ENCODE measurements around the gene CRAMP1. TPM values are rescaled to one million over a fixed set of nuclear protein-coding genes. Genes with fewer than 3 reads are reported as not detected.

The CRAMP1 gene
- total RNA-seq, 2 donors from 2014 or later, result 16.5 to 19.5 TPM

GRCh38 chr16:1659031-1659430, 46.9 kb downstream of the CRAMP1 start:
- Mint-ChIP-seq H3K36me3 (peaks cover 8 to 13% of the 10 kb centered on the region in 2 donors), H3K9me3 (no peaks in the 10 kb centered on the region), H3K27ac (peak overlapping the region in 1 of 2 donors; percentile 86)
- DNase-seq (ENCODE audit: low spot score in 2 of 2), result no peak
- ATAC-seq, result peak; percentile 16 to 32

GRCh38 chr16:1661826-1662225, 49.7 kb downstream of the CRAMP1 start:
- Mint-ChIP-seq H3K27ac (no peak overlapping the region), H3K36me3 (no peaks in the 10 kb centered on the region), H3K9me3 (no peaks in the 10 kb centered on the region)
- DNase-seq (ENCODE audit: low spot score in 2 of 2) (no peak), ATAC-seq (no peak)

- no peak for ATAC-seq
- no peaks in the 10 kb centered on the region for H3K9me3 Mint-ChIP-seq
- no peak for DNase-seq (ENCODE audit: low spot score in 2 of 2)
- no peak overlapping the region for H3K27ac Mint-ChIP-seq
- H3K36me3 Mint-ChIP-seq, result no peaks in the 10 kb centered on the region
These were observed 50.4 kb downstream of the CRAMP1 start for GRCh38 chr16:1662543-1662942.

- Mint-ChIP-seq H3K27ac (no peak overlapping the region), H3K36me3 (no peaks in the 10 kb centered on the region), H3K9me3 (no peaks in the 10 kb centered on the region)
- no peak for DNase-seq (ENCODE audit: low spot score in 2 of 2)
- no peak for ATAC-seq
These were observed 53.7 kb downstream of the CRAMP1 start for GRCh38 chr16:1665829-1666228.

GRCh38 chr16:1666316-1666715, 54.2 kb downstream of the CRAMP1 start:
- H3K36me3 Mint-ChIP-seq, result no peaks in the 10 kb centered on the region
- no peaks in the 10 kb centered on the region for H3K9me3 Mint-ChIP-seq
- H3K27ac Mint-ChIP-seq, result no peak overlapping the region
- ATAC-seq (no peak), DNase-seq (ENCODE audit: low spot score in 2 of 2) (no peak)

GRCh38 chr16:1667271-1667670, 55.1 kb downstream of the CRAMP1 start:
- H3K27ac Mint-ChIP-seq, result peak overlapping the region in 1 of 2 donors; percentile 74
- no peak for DNase-seq (ENCODE audit: low spot score in 2 of 2)
- peaks cover 0 to 5% of the 10 kb centered on the region in 2 donors for H3K36me3 Mint-ChIP-seq
- no peaks in the 10 kb centered on the region for H3K9me3 Mint-ChIP-seq
- peak in 1 of 2 donors; percentile 26 for ATAC-seq

- no peak for ATAC-seq
- peak overlapping the region in 1 of 2 donors; percentile 74 for H3K27ac Mint-ChIP-seq
- no peaks in the 10 kb centered on the region for H3K9me3 Mint-ChIP-seq
- DNase-seq (ENCODE audit: low spot score in 2 of 2), result no peak
- H3K36me3 Mint-ChIP-seq, result peaks cover 3 to 5% of the 10 kb centered on the region in 2 donors
These were observed 55.8 kb downstream of the CRAMP1 start for GRCh38 chr16:1667916-1668315.

GRCh38 chr16:1668612-1669319, 56.6 kb downstream of the CRAMP1 start:
- no peak overlapping the region for H3K27ac Mint-ChIP-seq
- no peaks in the 10 kb centered on the region for H3K9me3 Mint-ChIP-seq
- H3K36me3 Mint-ChIP-seq, result peaks cover 5 to 6% of the 10 kb centered on the region in 2 donors
- DNase-seq (ENCODE audit: low spot score in 2 of 2), result no peak
- no peak for ATAC-seq

- Mint-ChIP-seq H3K27ac (no peak overlapping the region), H3K36me3 (peaks cover 5 to 6% of the 10 kb centered on the region in 2 donors), H3K9me3 (no peaks in the 10 kb centered on the region)
- ATAC-seq (no peak), DNase-seq (ENCODE audit: low spot score in 2 of 2) (no peak)
These were observed 57.5 kb downstream of the CRAMP1 start for GRCh38 chr16:1669698-1670097.

- no peaks in the 10 kb centered on the region for H3K9me3 Mint-ChIP-seq
- H3K36me3 Mint-ChIP-seq, result peaks cover 5 to 6% of the 10 kb centered on the region in 2 donors
- no peak for ATAC-seq
These were observed 58.2 kb downstream of the CRAMP1 start for GRCh38 chr16:1670371-1670770.

GRCh38 chr16:1670866-1671265, 58.7 kb downstream of the CRAMP1 start:
- H3K27ac Mint-ChIP-seq, result peak overlapping the region in 1 of 2 donors; percentile 25
- DNase-seq (ENCODE audit: low spot score in 2 of 2) (no peak), ATAC-seq (no peak)
- peaks cover 5 to 6% of the 10 kb centered on the region in 2 donors for H3K36me3 Mint-ChIP-seq
- no peaks in the 10 kb centered on the region for H3K9me3 Mint-ChIP-seq

More at GRCh38 chr16:1670371-1670770, 58.2 kb downstream of the CRAMP1 start:
- H3K27ac Mint-ChIP-seq, result peak overlapping the region in 1 of 2 donors; percentile 25
- DNase-seq (ENCODE audit: low spot score in 2 of 2), result no peak

GRCh38 chr16:1673424-1674151, 61.4 kb downstream of the CRAMP1 start:
- Mint-ChIP-seq H3K36me3 (peaks cover 5 to 8% of the 10 kb centered on the region in 2 donors), H3K9me3 (no peaks in the 10 kb centered on the region), H3K27ac (no peak overlapping the region)
- DNase-seq (ENCODE audit: low spot score in 2 of 2), result no peak
- ATAC-seq, result no peak

- Mint-ChIP-seq H3K27ac (no peak overlapping the region), H3K36me3 (peaks cover 11 to 13% of the 10 kb centered on the region in 2 donors), H3K9me3 (no peaks in the 10 kb centered on the region)
- ATAC-seq, result no peak
- DNase-seq (ENCODE audit: low spot score in 2 of 2), result no peak
These were observed 62.1 kb downstream of the CRAMP1 start for GRCh38 chr16:1674306-1674705.

GRCh38 chr16:1674751-1675664, 62.8 kb downstream of the CRAMP1 start:
- no peak for DNase-seq (ENCODE audit: low spot score in 2 of 2)
- Mint-ChIP-seq H3K27ac (no peak overlapping the region), H3K9me3 (no peaks in the 10 kb centered on the region), H3K36me3 (peaks cover 11 to 13% of the 10 kb centered on the region in 2 donors)
- no peak for ATAC-seq

- Mint-ChIP-seq H3K9me3 (no peaks in the 10 kb centered on the region), H3K36me3 (peaks cover 11 to 13% of the 10 kb centered on the region in 2 donors), H3K27ac (peak overlapping the region in 1 of 2 donors; percentile 25)
- no peak for ATAC-seq
- no peak for DNase-seq (ENCODE audit: low spot score in 2 of 2)
These were observed 64.5 kb downstream of the CRAMP1 start for GRCh38 chr16:1676661-1677060.

GRCh38 chr16:1677339-1677738, 65.2 kb downstream of the CRAMP1 start:
- H3K36me3 Mint-ChIP-seq, result peaks cover 7 to 13% of the 10 kb centered on the region in 2 donors
- no peak for DNase-seq (ENCODE audit: low spot score in 2 of 2)

More at GRCh38 chr16:1677339-1677738, 65.2 kb downstream of the CRAMP1 start:
- no peaks in the 10 kb centered on the region for H3K9me3 Mint-ChIP-seq
- no peak for ATAC-seq
- H3K27ac Mint-ChIP-seq, result peak overlapping the region in 1 of 2 donors; percentile 25
